Measurements from ENCODE around the gene EIF2AK2. TPM values are rescaled to one million over a fixed set of nuclear protein-coding genes. Genes with fewer than 3 reads are reported as not detected.
"Not testable (repeated sequence)": the region's sequence is repeated elsewhere in the genome, so short reads cannot be mapped to it uniquely, and the experiment has no call there.

EIF2AK2 gene
- total RNA-seq (10 to 100 TPM; 29.1 to 31.1 TPM), total RNA-seq (39.8 to 607 (median 80.8) reads per million in 172 experiments)
- 22.0 TPM for polyA plus RNA-seq (2013, experiment 1 of 2)
- 18.8 TPM for polyA plus RNA-seq (2013, experiment 2 of 2)

DNA sequence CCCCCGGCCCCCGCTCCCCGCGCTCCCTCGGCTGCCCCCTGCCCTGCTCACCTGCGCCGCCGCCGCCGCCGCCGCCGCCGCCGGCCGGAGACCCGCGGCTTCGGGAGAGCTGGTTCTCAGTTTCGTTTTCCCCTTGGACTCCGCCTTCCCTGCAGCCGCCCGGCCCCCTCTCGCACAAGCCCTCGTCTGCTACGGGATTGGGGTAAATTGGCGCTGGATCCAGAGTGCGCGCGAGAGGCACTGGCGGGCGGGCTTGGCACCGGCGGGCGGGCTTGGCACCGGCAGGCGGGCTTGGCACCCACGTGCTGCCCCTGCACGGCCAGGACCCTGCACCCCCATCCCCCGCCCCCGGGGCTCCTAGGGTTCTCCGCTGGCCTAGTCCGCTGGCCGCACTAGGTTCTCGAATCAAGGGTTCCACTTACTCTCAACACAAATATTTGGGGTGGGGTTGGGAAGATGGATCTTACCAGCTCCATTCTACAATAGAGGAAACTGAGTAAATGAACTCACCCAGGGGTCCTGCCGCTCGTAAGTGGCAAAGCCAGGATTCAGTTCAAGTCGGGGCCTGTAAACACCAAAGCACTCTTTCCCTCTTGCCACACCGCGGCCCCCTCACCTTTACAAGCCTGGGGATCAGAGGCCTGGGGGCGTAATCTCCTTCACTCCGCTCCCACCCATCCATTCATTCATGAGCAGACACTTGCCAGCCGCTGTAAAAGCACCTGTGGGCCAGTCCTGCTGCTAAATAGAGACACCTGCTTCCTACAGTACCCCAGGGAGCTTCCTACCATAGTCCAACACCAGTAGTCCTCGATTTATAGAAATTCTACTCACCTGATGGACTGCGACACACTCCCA, at the start of gene EIF2AK2:
Gene EIF2AK2 (minus strand): TSS at position 124 of the 858 bp plus-strand sequence. CDS start 9,174 bp downstream, outside the sequence.
- H3K36me3 ChIP-seq (ENCODE audit: insufficient read depth, low read length) = no peaks in the 10 kb centered on the region
- ChIA-PET CTCF (interaction anchor here (0.6 to 1.4 kb wide), 4 partner anchors 11 to 409 kb away, joined by 3 to 4 read pairs (median 4); no protein-coding TSS in a partner anchor), POLR2A (interaction anchor here (0.5 to 2.3 kb wide), 10 partner anchors 8 to 1594 kb away, joined by 3 to 12 read pairs (median 6); partner anchors contain the start of genes CEBPZ, CEBPZOS, GPATCH11 and HEATR5B)
- DNase-seq = peak; percentile 68 to 92 (median 77)
- no peaks in the 10 kb centered on the region for H3K9me3 ChIP-seq (ENCODE audit: control insufficient read depth in 1 of 2, insufficient read depth in 1 of 2, low read length in 2 of 2)
- H3K36me3 Mint-ChIP-seq (ENCODE audit: low read depth) = peaks cover 34% of the 10 kb centered on the region
- peak within 1 kb of the TSS; percentile 97 for H3K4me3 Mint-ChIP-seq
- intact Hi-C loops (cut with DNase I, micrococcal nuclease) = loop anchor here (2.0 to 10.0 kb wide), 4 partner anchors 40 to 518 kb away; partner anchors contain the start of genes CDC42EP3 (in 1 of the 2), CEBPZOS (in 1 of the 2) and STRN (in 1 of the 2)
- H3K27ac Mint-ChIP-seq = peak within 1 kb of the TSS; percentile 95
- peaks cover 49% of the 10 kb centered on the region for H3K4me1 Mint-ChIP-seq (ENCODE audit: low read depth)
- peak within 1 kb of the TSS; percentile 44 to 64 for H3K27ac ChIP-seq (ENCODE audit: low read depth in 1 of 2, low read length in 2 of 2)
- ATAC-seq (ENCODE audit: poor library complexity) = peak; percentile 97
- H3K27me3 Mint-ChIP-seq = no peaks in the 10 kb centered on the region
- H3K27me3 ChIP-seq (ENCODE audit: control insufficient read depth in 1 of 2, insufficient read depth in 2 of 2, low read length in 2 of 2) = no peaks in the 10 kb centered on the region
- peak within 1 kb of the TSS; percentile 96 for H3K4me3 ChIP-seq (ENCODE audit: low read length)
- peaks cover 31% of the 10 kb centered on the region for H3K4me1 ChIP-seq (ENCODE audit: insufficient read depth, low read length)
- TF ChIP-seq, protein P1, sequence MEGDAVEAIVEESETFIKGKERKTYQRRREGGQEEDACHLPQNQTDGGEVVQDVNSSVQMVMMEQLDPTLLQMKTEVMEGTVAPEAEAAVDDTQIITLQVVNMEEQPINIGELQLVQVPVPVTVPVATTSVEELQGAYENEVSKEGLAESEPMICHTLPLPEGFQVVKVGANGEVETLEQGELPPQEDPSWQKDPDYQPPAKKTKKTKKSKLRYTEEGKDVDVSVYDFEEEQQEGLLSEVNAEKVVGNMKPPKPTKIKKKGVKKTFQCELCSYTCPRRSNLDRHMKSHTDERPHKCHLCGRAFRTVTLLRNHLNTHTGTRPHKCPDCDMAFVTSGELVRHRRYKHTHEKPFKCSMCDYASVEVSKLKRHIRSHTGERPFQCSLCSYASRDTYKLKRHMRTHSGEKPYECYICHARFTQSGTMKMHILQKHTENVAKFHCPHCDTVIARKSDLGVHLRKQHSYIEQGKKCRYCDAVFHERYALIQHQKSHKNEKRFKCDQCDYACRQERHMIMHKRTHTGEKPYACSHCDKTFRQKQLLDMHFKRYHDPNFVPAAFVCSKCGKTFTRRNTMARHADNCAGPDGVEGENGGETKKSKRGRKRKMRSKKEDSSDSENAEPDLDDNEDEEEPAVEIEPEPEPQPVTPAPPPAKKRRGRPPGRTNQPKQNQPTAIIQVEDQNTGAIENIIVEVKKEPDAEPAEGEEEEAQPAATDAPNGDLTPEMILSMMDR (IDR thresholded peaks at IDR 0.05) = no peak
- no peaks in the 10 kb centered on the region for H3K9me3 Mint-ChIP-seq

DNA sequence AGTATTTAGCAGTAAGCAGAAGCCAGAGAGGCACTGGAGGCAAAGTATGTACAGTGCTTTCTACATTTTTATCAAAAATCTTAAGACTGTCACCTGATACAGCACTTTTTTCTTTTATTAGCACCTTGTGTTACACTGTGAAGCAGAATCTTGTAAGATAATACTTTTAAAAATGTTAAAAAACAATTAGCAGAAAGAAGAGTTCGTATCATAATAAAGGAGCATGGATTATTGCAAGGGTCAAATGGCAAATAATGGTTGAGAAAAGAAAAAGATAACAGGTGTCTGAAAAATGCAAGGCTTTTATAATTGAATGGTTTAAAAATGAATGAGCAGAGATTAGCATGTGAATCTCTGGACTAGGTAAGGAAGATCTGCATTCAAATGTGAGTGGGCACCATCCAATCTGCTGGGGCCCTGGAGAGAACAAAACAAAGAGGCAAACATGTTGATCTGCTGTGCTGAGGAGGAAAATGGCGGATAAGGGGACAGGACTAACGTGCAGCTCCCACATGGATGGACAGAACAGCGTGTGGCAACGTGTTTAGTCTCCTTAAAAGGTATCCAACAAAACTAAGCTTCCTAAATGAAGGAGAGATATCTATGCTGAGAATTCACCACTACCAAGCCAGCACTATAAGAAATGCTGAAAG, 49.0 kb upstream of the EIF2AK2 start:
- TF ChIP-seq, protein P1 (IDR thresholded peaks at IDR 0.05) = no peak
- intact Hi-C loops (cut with DNase I, micrococcal nuclease) = no loop called here
- ATAC-seq (ENCODE audit: poor library complexity) (no peak), DNase-seq (no peak)
- Mint-ChIP-seq H3K4me3 (no peak overlapping the region), H3K27ac (no peak overlapping the region), H3K4me1 (ENCODE audit: low read depth) (peaks cover 43% of the 10 kb centered on the region), H3K9me3 (peaks cover 34% of the 10 kb centered on the region), H3K36me3 (ENCODE audit: low read depth) (peaks cover 99% of the 10 kb centered on the region), H3K27me3 (no peaks in the 10 kb centered on the region)
- POLR2A ChIA-PET = no interaction called here
- no peak overlapping the region for H3K27ac ChIP-seq (ENCODE audit: low read depth in 1 of 2, low read length in 2 of 2)
- H3K4me3 ChIP-seq (ENCODE audit: low read length) = no peak overlapping the region
- peaks cover 9 to 34% of the 10 kb centered on the region in 2 experiments for H3K9me3 ChIP-seq (ENCODE audit: control insufficient read depth in 1 of 2, insufficient read depth in 1 of 2, low read length in 2 of 2)
- H3K4me1 ChIP-seq (ENCODE audit: insufficient read depth, low read length) = no peaks in the 10 kb centered on the region
- CTCF ChIA-PET = no interaction called here
- peaks cover 93% of the 10 kb centered on the region for H3K36me3 ChIP-seq (ENCODE audit: insufficient read depth, low read length)
- no peaks in the 10 kb centered on the region for H3K27me3 ChIP-seq (ENCODE audit: control insufficient read depth in 1 of 2, insufficient read depth in 2 of 2, low read length in 2 of 2)

DNA sequence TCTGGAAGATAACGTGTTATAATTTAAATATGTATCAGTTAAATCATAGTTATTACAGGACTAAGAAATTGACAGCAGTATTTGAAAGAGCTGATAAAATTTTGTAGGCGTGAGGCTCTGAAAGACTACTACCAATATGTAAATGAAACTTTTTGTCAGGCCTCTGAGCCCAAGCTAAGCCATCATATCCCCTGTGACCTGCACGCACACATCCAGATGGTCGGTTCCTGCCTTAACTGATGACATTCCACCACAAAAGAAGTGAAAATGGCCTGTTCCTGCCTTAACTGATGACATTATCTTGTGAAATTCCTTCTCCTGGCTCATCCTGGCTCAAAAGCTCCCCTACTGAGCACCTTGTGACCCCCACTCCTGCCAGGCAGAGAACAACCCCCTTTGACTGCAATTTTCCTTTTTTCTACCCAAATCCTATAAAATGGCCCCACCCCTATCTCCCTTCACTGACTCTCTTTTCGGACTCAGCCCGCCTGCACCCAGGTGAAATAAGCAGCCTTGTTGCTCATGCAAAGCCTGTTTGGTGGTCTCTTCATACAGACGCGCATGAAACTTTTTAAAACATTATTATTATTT, 48.4 kb upstream of the EIF2AK2 start:
- H3K27ac Mint-ChIP-seq; H3K4me1 ChIP-seq (ENCODE audit: insufficient read depth, low read length); CTCF ChIA-PET; H3K4me3 ChIP-seq (ENCODE audit: low read length); ATAC-seq (ENCODE audit: poor library complexity); H3K27me3 Mint-ChIP-seq; H3K27ac ChIP-seq (ENCODE audit: low read depth in 1 of 2, low read length in 2 of 2); H3K27me3 ChIP-seq (ENCODE audit: control insufficient read depth in 1 of 2, insufficient read depth in 2 of 2, low read length in 2 of 2); DNase-seq; intact Hi-C loops (cut with DNase I, micrococcal nuclease); H3K4me3 Mint-ChIP-seq: not testable (repeated sequence)
- Mint-ChIP-seq H3K9me3 (peaks cover 31% of the 10 kb centered on the region), H3K36me3 (ENCODE audit: low read depth) (peaks cover 99% of the 10 kb centered on the region), H3K4me1 (ENCODE audit: low read depth) (peaks cover 50% of the 10 kb centered on the region)
- H3K9me3 ChIP-seq (ENCODE audit: control insufficient read depth in 1 of 2, insufficient read depth in 1 of 2, low read length in 2 of 2) = peaks cover 9 to 30% of the 10 kb centered on the region in 2 experiments
- POLR2A ChIA-PET = interaction anchor here (0.6 kb wide), 1 partner anchor 96 kb away, joined by 3 read pairs; no protein-coding TSS in a partner anchor
- peaks cover 90% of the 10 kb centered on the region for H3K36me3 ChIP-seq (ENCODE audit: insufficient read depth, low read length)
